ENCODE measurements around the gene AGBL5.
A peak's percentile ranks its signal among the peaks of the same experiment; 100 is the strongest.

AGBL5 gene, protein sequence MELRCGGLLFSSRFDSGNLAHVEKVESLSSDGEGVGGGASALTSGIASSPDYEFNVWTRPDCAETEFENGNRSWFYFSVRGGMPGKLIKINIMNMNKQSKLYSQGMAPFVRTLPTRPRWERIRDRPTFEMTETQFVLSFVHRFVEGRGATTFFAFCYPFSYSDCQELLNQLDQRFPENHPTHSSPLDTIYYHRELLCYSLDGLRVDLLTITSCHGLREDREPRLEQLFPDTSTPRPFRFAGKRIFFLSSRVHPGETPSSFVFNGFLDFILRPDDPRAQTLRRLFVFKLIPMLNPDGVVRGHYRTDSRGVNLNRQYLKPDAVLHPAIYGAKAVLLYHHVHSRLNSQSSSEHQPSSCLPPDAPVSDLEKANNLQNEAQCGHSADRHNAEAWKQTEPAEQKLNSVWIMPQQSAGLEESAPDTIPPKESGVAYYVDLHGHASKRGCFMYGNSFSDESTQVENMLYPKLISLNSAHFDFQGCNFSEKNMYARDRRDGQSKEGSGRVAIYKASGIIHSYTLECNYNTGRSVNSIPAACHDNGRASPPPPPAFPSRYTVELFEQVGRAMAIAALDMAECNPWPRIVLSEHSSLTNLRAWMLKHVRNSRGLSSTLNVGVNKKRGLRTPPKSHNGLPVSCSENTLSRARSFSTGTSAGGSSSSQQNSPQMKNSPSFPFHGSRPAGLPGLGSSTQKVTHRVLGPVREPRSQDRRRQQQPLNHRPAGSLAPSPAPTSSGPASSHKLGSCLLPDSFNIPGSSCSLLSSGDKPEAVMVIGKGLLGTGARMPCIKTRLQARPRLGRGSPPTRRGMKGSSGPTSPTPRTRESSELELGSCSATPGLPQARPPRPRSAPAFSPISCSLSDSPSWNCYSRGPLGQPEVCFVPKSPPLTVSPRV

DNA sequence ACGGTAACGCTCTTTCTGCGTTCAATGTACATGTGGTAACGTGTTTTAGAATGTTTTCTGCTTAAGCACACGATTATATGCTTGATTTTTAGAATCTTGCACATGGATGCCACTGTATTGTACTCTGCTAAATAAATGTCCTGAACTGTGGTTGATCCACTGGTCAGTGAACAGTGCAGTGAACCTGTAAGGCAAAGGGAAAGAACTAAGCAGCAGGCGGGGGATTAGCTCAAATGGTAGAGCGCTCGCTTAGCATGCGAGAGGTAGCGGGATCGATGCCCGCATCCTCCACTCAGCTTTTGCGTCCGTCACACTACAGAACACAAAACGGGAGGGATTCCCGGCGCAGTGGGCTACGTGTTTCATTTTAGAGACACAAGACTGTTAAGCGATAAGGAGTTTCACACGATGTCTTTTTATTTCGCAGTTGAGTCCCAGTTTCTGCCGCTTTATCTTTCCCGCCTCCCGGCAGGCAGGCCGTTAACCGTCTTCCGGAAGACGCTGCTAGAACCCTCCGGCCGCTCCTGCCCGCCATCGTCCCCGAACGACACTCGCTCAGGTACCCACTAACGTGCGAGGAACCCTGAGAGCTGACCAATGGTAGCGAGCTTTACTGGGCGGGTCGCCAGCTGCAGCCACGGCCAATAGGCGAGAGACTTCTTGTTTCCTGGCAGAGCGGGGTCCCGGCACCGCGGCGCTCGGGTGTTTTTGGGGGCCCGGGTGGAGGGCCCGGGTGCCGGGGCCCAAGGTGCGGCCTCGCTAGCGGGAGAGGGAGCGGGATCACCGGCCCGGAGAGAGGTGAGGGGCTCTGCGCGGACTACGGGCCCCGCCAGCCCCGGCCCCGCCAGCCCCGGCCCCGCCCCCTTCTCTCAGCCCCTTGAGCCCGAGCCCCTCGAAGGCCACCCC is at the start of gene AGBL5:
AGBL5 (plus strand) TSS at position 673 of the 906 bp plus-strand sequence. CDS start 1,291 bp downstream, outside the sequence.
- DNase-seq (ENCODE audit: low read depth in 1 of 2, low spot score in 1 of 2), result peak; percentile 92

DNA sequence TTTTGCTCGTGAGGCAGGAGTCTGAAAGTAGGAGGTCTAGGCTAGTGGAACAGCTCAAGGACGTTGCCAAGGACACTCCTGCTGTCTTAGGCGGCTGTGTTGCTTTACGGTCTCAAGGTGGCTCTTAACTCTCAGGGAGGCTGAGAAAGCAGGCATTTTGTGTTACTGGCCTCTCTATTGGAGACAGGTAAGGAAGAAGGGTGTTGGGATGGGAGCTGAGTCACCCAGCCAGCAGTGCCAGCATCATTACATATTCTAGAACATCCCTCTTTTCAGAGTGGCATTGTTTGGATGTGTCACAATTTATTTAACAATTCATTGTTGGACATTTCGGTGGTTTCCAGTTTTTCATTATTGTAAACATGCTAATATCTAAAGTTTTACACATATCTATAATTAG is 49.5 kb upstream of the AGBL5 start:
- DNase-seq (ENCODE audit: low read depth in 1 of 2, low spot score in 1 of 2), result no peak

DNA sequence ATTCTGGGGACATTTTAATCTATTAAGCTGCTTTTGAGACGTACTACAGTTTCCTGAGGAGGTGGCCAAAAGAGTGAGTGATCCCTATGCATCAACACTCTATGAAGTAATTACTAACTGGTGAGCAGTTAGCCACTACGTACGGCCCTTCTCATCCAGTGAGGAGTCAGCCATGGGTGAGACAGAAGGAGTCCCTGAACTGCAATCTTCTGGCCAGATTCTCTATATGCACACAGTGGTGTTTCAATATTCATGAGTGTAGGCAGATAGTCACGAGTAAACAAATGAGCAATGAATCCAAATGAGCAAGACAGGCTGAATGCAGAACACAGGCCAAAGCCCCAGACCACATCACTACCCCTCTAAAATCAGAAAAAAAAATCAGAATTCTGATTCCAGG is 48.5 kb upstream of the AGBL5 start:
- no peak for DNase-seq (ENCODE audit: low read depth in 1 of 2, low spot score in 1 of 2)

DNA sequence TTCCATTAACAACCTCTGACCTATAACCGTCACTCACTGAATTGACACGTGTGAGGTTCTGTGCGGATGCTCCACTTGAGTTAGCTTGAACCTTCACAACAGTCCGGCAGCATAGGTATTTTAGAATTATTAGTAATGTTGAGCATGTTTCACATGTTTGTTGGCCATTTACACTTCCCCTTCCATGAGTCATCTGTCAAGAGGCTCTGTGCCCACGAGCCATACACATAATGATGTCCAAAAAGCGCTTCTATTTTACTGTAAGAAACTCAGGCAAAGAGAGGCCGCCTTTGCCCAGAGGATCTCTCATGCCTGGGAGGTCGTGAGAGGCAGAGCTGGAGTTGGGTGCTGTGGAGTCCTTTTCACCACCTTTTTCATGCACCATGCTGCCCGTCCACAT is 47.6 kb upstream of the AGBL5 start:
- DNase-seq (ENCODE audit: low read depth in 1 of 2, low spot score in 1 of 2), result no peak

DNA sequence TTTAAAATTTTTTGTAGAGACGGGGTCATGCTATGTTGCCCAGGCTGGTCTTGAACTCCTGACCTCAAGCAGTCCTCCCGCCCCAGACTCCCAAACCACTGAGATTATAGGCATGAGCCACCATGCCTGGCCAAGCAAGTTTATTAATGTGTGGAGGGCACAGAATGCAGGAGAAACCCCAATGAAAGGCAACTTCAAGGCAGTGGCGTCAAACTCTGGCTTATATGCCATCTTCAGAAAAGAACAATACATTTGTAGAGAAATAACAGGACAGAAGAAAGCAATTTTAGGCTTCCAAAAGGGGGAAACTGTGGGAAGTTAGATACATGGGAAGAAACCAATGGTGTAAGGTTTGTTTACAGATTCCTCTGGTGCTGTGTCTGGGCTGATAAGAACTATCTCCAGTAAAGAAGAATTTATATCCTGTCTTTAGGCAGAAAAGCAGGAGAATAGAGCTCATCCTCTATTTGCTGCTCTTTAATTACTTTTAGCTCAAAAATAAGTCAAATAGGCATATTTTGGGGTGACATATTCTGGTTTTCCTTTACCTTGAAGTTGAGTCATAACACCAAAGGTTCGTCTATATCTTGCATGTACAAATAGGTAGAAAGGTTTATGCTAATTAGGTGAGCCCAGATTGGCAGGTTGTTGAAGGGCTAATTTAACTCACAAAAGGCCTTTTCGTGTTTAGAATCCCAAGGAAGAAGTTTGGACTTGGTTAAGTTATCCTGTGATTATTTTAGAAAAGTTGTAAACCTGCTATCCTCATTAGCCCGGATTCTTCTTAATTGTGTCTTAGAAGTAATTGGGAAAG is 44.7 kb upstream of the AGBL5 start:
- DNase-seq (ENCODE audit: low read depth in 1 of 2, low spot score in 1 of 2), result no peak

DNA sequence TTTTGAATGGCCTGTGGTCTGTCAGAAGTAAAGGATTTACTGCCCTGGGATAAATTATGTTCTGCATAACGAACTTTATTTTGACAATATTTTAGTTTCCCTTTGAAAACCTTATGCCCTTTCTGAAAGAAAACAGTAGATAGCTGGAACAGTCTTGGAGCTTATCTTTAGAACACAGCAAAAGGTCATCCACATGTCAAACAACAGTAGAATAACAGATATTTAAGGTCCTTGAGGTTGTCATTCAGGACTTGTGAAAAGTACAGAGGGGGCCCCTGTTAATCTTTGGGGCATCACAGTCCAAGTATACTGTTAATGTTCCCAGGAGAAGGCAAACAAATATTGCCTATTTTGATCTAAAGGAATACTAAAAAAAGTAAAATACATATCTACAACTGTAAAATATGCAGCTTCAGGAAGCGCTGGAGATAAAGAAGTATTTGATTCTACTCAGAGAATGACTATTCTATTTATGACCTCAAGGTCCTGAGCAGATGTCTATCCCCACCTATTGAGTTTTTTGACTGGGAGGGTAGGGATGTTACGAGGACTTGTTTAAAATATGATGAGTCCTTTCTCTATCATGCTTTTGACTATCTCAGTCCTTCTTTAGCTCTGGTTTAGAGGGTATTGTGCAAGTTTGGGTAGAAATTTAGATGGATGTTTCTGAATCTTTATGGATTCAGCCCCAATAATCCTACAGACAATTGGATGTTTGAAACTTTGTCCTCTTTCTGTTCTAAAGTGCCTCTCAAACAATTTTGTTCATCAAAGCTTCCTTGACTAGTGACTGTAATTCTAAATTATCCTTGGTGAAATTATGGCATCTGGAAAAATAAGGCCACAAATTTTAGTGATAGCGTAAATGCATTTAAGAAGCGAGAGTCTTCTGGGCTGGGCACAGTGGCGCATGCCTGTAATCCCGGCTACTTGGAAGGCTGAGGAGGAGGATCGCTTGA is 43.8 kb upstream of the AGBL5 start:
- DNase-seq (ENCODE audit: low read depth in 1 of 2, low spot score in 1 of 2), result no peak

DNA sequence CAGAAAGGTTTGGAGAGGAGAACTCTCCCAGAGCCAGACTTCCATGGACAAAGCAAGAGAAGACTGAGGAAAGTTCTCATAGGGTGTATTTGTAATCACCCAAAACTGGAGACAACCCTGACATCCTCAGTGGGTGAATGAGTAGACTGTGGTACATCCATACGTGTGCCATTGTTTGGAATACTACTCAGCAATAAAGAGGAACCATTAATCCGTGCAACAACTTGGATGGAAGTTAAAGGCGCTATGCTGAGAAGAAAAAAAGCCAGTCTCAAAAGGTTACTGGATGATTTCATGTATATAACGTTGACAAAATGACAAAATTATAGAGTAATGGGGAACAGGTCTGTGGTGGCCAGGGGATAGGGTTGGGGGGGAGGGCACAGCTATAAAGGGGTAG is 42.8 kb upstream of the AGBL5 start:
- no peak for DNase-seq (ENCODE audit: low read depth in 1 of 2, low spot score in 1 of 2)

DNA sequence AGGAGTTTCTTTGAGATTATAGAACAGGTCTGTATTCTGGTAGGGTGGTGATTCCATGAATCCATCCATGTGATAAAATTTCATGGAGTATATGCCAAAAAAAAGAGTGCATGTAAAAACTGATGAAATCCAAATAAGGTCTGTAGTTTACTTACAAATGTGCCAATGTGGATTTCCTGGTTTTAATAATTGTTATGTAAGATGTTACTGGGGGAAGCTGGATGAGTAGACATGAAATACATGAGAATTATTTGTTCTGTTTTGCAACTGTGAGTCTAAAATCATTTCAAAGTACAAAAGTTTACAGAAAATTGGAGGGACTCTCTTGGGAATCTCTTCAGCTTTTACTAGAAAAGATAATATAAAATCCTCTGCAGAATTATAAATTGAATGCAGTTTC is 42.4 kb upstream of the AGBL5 start:
- DNase-seq (ENCODE audit: low read depth in 1 of 2, low spot score in 1 of 2), result no peak

DNA sequence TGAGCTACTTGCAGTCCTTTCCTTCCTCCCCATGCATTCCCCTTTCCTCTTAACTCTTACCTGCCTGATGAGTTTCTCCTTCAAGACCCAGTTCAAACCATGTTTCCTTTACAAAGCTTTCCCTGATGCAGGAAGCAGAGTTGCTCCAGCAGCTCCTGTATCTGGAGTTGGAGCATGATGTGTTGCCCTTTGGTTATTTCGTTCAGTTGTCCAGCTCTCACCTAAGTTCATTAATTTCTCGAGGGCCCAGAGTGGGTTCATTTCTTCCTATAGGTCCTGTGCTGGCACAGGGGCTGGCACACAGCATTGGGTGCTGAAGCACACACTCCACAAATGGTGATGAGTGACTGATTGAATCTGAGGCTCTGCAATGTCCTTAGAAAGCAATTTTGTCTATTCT is 41.8 kb upstream of the AGBL5 start:
- no peak for DNase-seq (ENCODE audit: low read depth in 1 of 2, low spot score in 1 of 2)

DNA sequence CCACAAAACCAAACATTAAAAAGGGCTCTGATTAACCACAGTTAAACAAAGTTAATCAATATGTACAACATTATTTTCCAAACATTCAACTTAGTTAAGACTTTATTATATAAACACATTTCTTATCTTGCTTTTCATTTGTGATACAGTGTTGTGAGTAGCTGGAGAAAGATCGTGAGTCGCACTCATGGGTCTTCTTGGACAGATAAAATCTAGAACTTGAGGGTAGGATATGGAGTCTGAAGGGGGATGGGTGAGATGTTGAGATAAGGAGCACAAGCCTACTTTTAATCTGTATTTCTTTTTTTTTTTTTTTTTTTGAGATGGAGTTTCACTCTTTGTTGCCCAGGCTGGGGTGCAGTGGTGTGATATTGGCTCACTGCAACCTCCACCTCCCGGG is 41.3 kb upstream of the AGBL5 start:
- DNase-seq (ENCODE audit: low read depth in 1 of 2, low spot score in 1 of 2), result no peak

DNA sequence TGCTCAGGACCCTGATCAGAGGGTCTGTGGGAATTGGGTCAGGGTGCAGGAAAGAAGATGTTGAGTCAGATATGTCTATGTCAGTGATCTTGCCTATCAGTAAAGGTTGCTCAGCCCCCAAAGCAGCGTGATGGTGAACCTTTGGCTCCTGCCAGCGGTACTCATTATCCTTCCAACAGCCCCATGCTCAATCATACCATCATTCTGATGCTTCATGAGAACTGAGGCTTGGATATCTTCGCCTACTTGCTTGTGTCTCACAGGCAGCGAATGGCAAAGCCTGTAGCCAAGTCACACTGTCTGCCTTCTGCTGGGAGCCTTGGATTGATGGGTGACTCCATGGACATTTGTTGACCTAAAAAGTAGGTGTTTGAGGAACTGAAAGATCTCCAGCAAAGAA is 37.7 kb upstream of the AGBL5 start:
- no peak for DNase-seq (ENCODE audit: low read depth in 1 of 2, low spot score in 1 of 2)

DNA sequence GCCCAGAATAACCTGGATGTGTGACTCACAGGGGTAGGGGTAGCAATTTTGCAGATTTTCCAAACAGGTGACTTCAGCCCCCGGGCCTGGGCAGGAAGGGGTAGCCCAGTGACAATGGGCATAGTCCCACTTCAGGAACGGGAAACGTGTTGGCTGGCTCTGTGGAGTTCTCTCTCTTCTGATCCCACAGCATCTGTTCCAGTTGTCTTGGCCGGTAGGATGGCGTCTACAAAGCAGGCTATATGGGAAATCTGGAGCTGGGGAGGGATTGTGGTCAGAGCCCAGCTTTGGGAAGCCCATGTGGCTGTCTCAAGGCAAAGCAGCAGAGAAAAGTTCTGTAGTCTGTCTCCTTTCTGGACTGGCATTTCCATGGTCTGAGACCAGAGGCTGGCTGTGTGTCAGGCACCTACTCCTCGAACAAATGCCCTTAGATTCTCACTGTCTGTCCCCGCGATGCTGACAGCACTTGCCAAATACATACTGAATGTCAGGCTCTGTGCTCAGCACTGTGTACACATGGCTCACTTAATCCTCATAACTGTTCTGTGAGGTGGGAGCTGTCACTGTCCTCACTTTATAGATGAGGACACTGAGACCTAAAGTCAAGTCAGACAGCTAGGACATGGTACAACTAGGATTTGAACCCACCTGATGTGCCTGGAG is 36.6 kb upstream of the AGBL5 start:
- no peak for DNase-seq (ENCODE audit: low read depth in 1 of 2, low spot score in 1 of 2)

DNA sequence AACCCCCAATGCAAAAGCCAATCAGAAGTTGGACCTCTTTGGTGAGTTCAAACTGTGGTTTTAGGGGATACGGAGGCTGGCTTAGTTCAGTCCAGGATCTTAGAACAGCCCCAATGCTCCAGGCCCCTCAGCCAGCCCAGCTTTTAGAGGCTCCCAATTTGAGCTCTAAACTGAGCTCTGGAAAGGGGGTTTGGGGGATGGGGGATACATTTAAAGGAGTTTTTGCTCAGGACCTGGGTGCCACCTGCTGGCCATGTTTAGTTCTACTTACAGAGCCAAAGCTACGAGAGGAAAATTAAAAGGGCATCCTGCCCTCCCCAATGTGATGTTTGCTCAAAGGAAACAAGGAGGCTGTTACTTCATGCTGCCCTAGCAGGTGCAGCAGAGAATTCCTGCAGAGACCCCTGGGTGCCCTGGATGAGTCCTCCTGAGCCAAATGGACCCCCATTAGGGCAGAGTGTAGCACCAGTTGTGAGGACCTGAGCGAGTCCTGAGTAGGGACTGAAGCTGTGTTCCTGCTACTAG is 34.6 kb upstream of the AGBL5 start:
- no peak for DNase-seq (ENCODE audit: low read depth in 1 of 2, low spot score in 1 of 2)

DNA sequence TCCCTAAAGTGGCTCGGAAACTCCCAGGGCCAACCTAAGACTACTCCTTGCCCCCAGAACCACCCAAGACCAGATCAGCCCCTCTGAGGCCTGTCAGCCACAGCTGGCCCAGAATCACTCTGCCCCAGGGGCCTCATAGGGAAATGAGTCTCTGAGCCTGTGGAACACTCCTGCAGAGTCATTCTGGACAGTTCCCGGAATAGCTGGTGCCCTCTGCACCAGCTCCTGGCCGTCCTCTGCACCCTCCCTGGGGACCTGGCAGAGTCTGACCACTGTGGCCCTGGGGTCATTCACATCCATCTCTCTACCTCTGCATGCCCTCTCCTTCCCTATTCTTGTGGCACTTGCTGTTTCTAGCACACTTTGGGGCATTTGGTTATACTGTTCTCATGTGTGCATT is 33.3 kb upstream of the AGBL5 start:
- DNase-seq (ENCODE audit: low read depth in 1 of 2, low spot score in 1 of 2), result no peak

DNA sequence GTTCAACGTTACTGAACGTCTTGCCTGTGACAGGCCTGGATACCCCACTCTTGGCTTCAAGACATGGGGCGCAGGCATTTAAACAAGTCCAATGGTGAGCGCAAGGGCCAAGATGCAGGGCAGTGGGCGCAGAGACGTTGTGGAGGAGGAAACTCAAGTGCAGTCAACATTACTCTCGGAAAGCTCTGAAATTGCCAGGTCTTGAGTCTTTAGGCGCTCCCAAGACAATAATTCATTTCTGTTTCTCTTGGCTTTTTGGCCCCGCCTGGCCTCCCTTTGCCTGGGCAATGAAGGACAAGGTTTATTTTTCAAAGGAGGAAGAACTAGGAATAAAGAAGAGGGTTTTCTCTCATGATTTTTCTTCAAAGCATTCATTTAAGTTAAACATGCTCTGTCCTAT is 32.0 kb upstream of the AGBL5 start:
- DNase-seq (ENCODE audit: low read depth in 1 of 2, low spot score in 1 of 2), result no peak

DNA sequence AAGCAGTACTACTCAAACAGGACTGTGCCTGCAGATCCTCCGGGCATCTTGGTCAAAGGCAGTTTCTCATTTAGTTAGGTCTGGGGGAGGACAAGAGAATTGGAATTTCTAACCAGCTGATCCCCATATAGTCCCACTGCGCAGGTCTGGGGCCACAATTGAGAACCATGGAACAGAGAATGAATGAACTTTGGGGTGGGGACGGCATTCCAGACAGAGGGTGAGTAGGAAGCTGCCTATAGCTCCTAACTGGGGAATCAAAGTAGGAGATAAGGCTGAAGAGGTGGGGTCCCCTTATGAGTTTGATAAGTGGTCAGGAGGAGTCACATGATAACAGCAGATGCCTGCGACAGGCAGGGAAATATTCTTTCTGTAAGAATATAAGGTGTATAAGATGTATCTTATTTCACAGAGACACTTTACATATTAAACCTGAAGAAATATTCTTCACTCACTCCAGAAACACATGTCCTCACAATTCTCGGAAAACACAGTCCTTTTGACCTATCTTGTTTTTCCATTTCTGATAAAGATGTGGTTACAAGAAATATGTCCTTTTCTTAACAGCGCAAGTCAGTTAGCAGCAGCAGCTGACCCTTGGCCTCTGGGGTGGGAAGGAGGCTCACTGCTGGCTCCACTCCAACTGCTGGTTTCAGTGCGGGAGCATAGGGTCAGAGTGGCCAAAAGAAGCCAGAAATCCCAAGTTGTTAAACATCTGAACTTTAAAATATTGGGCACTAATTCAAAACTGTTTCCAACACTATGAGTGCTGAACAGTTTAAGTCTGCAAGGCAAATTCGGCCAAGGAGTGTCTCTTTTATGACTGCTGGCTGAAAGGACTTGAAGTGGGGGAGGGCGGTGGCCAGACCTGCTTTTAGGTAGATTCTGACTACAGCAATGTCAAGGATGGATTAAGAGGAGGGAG is 31.3 kb upstream of the AGBL5 start:
- no peak for DNase-seq (ENCODE audit: low read depth in 1 of 2, low spot score in 1 of 2)

DNA sequence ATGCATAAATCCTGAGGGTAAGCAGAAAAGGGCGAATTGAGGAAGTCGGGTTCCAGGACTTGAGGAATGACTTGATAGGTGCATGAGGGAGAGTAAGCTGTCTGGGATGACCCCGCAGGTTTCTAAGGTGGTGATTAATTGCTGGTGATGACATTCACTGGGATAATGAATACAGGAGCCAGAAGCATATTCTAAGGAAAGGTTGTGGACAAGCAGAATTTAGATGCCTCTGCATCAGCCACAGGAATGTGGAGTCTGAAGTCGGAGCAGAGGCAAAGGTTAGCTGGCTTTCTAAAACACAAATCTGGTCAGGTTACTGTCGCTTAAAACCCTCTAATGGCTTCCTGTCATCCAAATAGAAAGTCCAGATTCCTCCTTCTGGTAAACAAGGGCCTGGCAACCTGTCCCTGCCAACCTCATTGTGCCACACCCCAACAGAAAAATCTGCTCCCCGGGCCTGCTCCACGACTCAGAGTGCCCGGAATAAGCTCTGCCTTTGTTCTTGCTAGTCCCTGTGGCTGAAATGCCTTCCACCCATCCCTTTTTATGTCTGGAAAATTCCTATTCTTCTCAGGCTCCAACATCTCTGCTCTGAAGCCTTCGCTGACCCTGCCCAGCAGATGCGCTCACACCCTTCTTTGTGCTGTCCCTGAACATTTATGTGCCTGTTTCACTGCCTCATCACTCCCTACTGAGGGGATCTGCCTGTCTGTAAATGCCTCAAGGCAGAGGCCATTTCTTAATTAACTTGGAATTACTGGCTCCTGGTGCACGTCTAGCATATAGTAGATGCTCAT is 30.0 kb upstream of the AGBL5 start:
- no peak for DNase-seq (ENCODE audit: low read depth in 1 of 2, low spot score in 1 of 2)
